Putamen (tissue), 1 donor: ENCODE data around the gene GRAMD4.

Source experiments
- DNase-seq: peaks from one replicate; pipeline ENCODE4 v3.0.0-alpha.2; 2016; ENCODE audit warnings: low spot score

Gene GRAMD4

GRCh38 chr22:46673205-46673604 lies 53.0 kb downstream of the GRAMD4 start:
- DNase-seq, result no peak

GRCh38 chr22:46673662-46674236 lies 53.6 kb downstream of the GRAMD4 start:
- DNase-seq, result no peak

GRCh38 chr22:46674367-46674781 lies 54.2 kb downstream of the GRAMD4 start:
- peak; percentile 35 for DNase-seq

GRCh38 chr22:46674906-46675305 lies 54.7 kb downstream of the GRAMD4 start:
- no peak for DNase-seq

GRCh38 chr22:46675479-46675878 lies 55.3 kb downstream of the GRAMD4 start:
- DNase-seq, result no peak

- DNase-seq, result no peak
These were observed 55.8 kb downstream of the GRAMD4 start for GRCh38 chr22:46675938-46676337.

- no peak for DNase-seq
These were observed 56.3 kb downstream of the GRAMD4 start for GRCh38 chr22:46676479-46676878.

GRCh38 chr22:46676881-46677280 lies 56.7 kb downstream of the GRAMD4 start:
- DNase-seq, result no peak

- no peak for DNase-seq
These were observed 57.3 kb downstream of the GRAMD4 start for GRCh38 chr22:46677323-46678002.

- no peak for DNase-seq
These were observed 57.9 kb downstream of the GRAMD4 start for GRCh38 chr22:46678003-46678657.

GRCh38 chr22:46678785-46679700 lies 58.9 kb downstream of the GRAMD4 start:
- DNase-seq, result no peak

- DNase-seq, result no peak
These were observed 59.6 kb downstream of the GRAMD4 start for GRCh38 chr22:46679706-46680269.

GRCh38 chr22:46681010-46681409 lies 60.8 kb downstream of the GRAMD4 start:
- no peak for DNase-seq

GRCh38 chr22:46682011-46682731 lies 62.0 kb downstream of the GRAMD4 start:
- DNase-seq, result no peak

GRCh38 chr22:46684706-46685105 lies 64.5 kb downstream of the GRAMD4 start:
- no peak for DNase-seq

- no peak for DNase-seq
These were observed 66.2 kb downstream of the GRAMD4 start for GRCh38 chr22:46686221-46687047.

GRCh38 chr22:46687048-46687444 lies 66.9 kb downstream of the GRAMD4 start:
- no peak for DNase-seq

- no peak for DNase-seq
These were observed 67.3 kb downstream of the GRAMD4 start for GRCh38 chr22:46687460-46687859.

GRCh38 chr22:46688949-46689348 lies 68.8 kb downstream of the GRAMD4 start:
- DNase-seq, result no peak

GRCh38 chr22:46690146-46690545 lies 70.0 kb downstream of the GRAMD4 start:
- no peak for DNase-seq
